Smooth muscle cell (in vitro differentiated cells): ENCODE data around the gene AGAP1. TPM values are rescaled to one million over a fixed set of nuclear protein-coding genes. Genes with fewer than 3 reads are reported as not detected.

Experiments
- DNase-seq: peaks from one replicate; lab custom pipeline; 2025; ENCODE audit not compliant: unreplicated experiment; lab: John Stamatoyannopoulos, UW
- H2AFZ ChIP-seq: fragments of 200-600 bp; sonication (generic); 2 replicates; pipeline ENCODE4 v1.6.0; 2016; ENCODE audit warnings: antibody characterized with exemption, low read depth, mild to moderate bottlenecking
- H3F3A ChIP-seq: fragments of 200-600 bp; sonication (generic); 2 replicates; pipeline ENCODE4 v1.6.0; 2017; ENCODE audit warnings: antibody characterized with exemption, low read depth
- H3K27ac ChIP-seq: fragments of 200-600 bp; sonication (generic); 2 replicates; pipeline ENCODE4 v1.5.1; 2016; ENCODE audit warnings: low read depth, mild to moderate bottlenecking
- H3K27me3 ChIP-seq: fragments of 200-600 bp; sonication (generic); 2 replicates; pipeline ENCODE4 v1.6.1; 2016; ENCODE audit warnings: low read depth, mild to moderate bottlenecking
- H3K36me3 ChIP-seq: fragments of 200-600 bp; sonication (generic); 2 replicates; pipeline ENCODE4 v1.5.1; 2016; ENCODE audit warnings: low read depth
- H3K4me1 ChIP-seq: fragments of 200-600 bp; sonication (generic); 2 replicates; pipeline ENCODE4 v1.5.1; 2016; ENCODE audit warnings: low read depth
- H3K4me2 ChIP-seq: fragments of 200-600 bp; sonication (generic); 2 replicates; pipeline ENCODE4 v1.6.0; 2016; ENCODE audit warnings: mild to moderate bottlenecking
- H3K4me3 ChIP-seq: fragments of 200-600 bp; sonication (generic); 2 replicates; pipeline ENCODE4 v1.5.1; 2016; ENCODE audit warnings: mild to moderate bottlenecking
- H3K79me2 ChIP-seq: fragments of 200-600 bp; sonication (generic); 2 replicates; pipeline ENCODE4 v1.6.0; 2016; ENCODE audit warnings: low read depth, mild to moderate bottlenecking
- H3K9ac ChIP-seq: fragments of 200-600 bp; sonication (generic); 2 replicates; pipeline ENCODE4 v1.6.0; 2016; ENCODE audit warnings: low read depth
- H3K9me3 ChIP-seq: fragments of 200-600 bp; sonication (generic); replicated peaks from 2 replicates; pipeline ENCODE4 v1.5.1; 2016; ENCODE audit warnings: low read depth
- H4K20me1 ChIP-seq: fragments of 200-600 bp; sonication (generic); 2 replicates; pipeline ENCODE4 v1.6.0; 2016; ENCODE audit warnings: low read depth
- WGBS: methylation state at CpG from one replicate; pipeline ENCODE4 v1.1.7; 2016; ENCODE audit warnings: low lambda C conversion rate; 5-methylcytosine and 5-hydroxymethylcytosine counted together
- polyA plus RNA-seq: library from polyadenylated mRNA; unstranded; fragments of >200 nt; fragmentation: Nextera tagmentation; extraction: Ambion mirVana; gene quantifications from 2 replicates; pipeline ENCODE4 v1.2.1, GENCODE V29; 2016
- total RNA-seq: library from RNA; depleted of rRNA; stranded (reverse); fragments of >200 nt; gene quantifications from 2 replicates; pipeline ENCODE4 v1.2.3, GENCODE V29; 2014
- TF ChIP-seq, protein P1 (sequence below): fragments of 200-600 bp; sonication (generic); IDR thresholded peaks from 2 replicates; pipeline ENCODE4 v1.5.1; 2017; ENCODE audit warnings: borderline replicate concordance, mild to moderate bottlenecking, antibody characterized with exemption; ENCODE audit not compliant: insufficient read depth, poor library complexity, severe bottlenecking

Gene AGAP1
- total and polyA plus RNA-seq, 2 experiments from 2014 or later, result 3.9 to 9.8 TPM

DNA sequence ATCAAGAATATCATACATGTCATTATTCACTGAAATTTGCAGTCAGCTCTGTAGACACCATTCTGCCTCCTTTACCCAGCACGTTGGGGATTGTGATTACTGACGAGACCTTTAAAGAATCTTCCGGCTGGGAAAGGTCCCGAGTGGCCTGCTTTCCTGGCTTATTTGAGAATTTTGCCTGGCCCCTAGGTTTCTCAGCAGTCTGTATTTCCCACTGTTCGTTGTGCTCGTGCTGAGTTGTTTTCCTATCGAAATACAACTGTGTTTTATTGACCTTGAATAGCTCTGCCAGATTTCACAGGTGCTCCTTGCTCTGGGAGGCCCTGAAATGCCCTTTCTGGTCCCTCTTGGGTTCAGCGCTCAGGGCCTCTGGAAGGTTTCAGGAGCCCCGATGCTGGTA lies 94.9 kb downstream of the AGAP1 start:
- Histone ChIP-seq H3F3A (no peaks in the 10 kb centered on the region), H3K27ac (no peak overlapping the region), H3K9me3 (no peaks in the 10 kb centered on the region), H3K79me2 (peaks cover 17% of the 10 kb centered on the region), H3K36me3 (no peaks in the 10 kb centered on the region), H3K4me2 (no peak overlapping the region), H4K20me1 (peaks cover 96% of the 10 kb centered on the region), H3K9ac (no peak overlapping the region), H3K4me3 (no peak overlapping the region), H3K4me1 (no peaks in the 10 kb centered on the region), H3K27me3 (no peaks in the 10 kb centered on the region), H2AFZ (no peak overlapping the region)
- no peak for DNase-seq
- WGBS, result 92% methylated on average over 9 of the region's 9 CpGs
- TF ChIP-seq, protein P1, sequence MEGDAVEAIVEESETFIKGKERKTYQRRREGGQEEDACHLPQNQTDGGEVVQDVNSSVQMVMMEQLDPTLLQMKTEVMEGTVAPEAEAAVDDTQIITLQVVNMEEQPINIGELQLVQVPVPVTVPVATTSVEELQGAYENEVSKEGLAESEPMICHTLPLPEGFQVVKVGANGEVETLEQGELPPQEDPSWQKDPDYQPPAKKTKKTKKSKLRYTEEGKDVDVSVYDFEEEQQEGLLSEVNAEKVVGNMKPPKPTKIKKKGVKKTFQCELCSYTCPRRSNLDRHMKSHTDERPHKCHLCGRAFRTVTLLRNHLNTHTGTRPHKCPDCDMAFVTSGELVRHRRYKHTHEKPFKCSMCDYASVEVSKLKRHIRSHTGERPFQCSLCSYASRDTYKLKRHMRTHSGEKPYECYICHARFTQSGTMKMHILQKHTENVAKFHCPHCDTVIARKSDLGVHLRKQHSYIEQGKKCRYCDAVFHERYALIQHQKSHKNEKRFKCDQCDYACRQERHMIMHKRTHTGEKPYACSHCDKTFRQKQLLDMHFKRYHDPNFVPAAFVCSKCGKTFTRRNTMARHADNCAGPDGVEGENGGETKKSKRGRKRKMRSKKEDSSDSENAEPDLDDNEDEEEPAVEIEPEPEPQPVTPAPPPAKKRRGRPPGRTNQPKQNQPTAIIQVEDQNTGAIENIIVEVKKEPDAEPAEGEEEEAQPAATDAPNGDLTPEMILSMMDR, result no peak

DNA sequence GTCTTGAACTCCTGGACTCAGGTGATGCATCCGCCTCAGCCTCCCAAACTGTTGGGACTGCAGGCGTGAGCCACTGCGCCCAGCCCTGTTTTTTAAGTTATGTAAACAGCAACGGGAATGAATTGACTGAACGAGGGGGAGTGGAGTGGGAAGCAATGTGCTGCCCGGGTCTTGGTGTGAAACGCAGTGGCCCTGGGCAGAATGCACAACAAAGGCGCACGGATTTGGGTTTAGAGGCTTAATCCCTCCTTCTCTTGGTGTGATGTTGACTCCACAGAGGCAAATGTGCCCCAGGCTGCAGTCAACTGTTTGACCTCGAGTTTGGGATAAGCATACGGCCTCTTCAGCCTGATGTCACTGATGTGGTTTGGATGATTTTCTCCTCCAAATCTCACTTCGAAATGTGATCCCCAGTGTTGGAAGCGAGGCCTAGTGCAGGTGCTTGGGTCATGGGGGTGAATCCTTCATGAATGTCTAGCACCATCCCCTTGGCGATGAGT lies 97.4 kb downstream of the AGAP1 start:
- Histone ChIP-seq H2AFZ (no peak overlapping the region), H3K36me3 (no peaks in the 10 kb centered on the region), H3K9me3 (no peaks in the 10 kb centered on the region), H4K20me1 (peaks cover 95% of the 10 kb centered on the region), H3K27ac (no peak overlapping the region), H3K9ac (no peak overlapping the region), H3K4me3 (no peak overlapping the region), H3F3A (no peaks in the 10 kb centered on the region), H3K4me1 (no peaks in the 10 kb centered on the region), H3K79me2 (peaks cover 15% of the 10 kb centered on the region), H3K4me2 (no peak overlapping the region), H3K27me3 (no peaks in the 10 kb centered on the region)
- WGBS, result 90% methylated on average over 14 of the region's 14 CpGs
- TF ChIP-seq, protein P1, result no peak
- DNase-seq, result no peak

DNA sequence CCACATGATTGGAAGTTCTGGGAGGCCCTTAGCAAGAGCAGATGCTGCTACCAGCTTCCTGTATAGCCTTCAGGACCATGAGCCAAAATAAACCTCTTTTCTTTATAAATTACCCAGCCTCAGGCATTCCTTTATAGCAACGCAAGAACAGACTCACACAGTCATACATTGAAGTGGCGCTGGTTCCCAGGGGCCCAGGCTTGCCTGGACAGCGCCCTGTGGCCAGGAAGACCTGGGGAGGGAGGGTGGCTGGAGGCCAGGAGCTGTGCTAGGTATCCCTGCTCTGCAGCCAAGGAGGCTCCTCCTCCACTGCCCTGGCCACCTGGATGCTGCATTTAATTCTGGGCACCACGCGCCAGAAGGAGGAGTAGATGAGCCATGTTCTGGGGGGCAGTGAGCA lies 98.1 kb downstream of the AGAP1 start:
- H4K20me1 ChIP-seq, result peaks cover 95% of the 10 kb centered on the region
- H2AFZ ChIP-seq, result no peak overlapping the region
- H3K79me2 ChIP-seq, result peaks cover 15% of the 10 kb centered on the region
- H3K9ac ChIP-seq, result no peak overlapping the region
- no peak for DNase-seq
- H3K36me3 ChIP-seq, result no peaks in the 10 kb centered on the region
- H3K27ac ChIP-seq, result no peak overlapping the region
- 92% methylated on average over 5 of the region's 5 CpGs for WGBS
- no peaks in the 10 kb centered on the region for H3K27me3 ChIP-seq
- no peaks in the 10 kb centered on the region for H3F3A ChIP-seq
- H3K9me3 ChIP-seq, result no peaks in the 10 kb centered on the region
- no peak overlapping the region for H3K4me2 ChIP-seq
- H3K4me3 ChIP-seq, result no peak overlapping the region
- no peaks in the 10 kb centered on the region for H3K4me1 ChIP-seq
- TF ChIP-seq, protein P1, result no peak

DNA sequence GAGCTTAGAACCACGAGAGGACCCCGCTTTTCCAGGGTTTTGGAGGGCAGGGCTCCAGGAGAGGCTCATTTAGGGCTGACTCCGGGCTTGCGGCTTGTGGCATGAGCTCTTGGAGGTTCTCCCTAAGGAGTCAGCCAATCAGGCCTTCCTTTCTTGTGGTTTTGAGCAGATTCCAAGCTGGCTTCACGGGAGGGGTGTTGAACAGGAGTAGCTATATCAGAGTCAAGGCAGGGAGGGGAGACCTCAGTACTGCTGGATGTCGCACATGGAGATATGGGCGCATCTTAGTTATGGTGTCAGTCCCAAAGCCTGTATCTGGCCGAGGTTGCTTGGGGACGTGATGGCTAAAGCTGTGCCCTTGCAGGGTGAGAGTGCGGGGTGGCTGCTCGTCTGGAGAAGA lies 98.6 kb downstream of the AGAP1 start:
- Histone ChIP-seq H3F3A (no peaks in the 10 kb centered on the region), H3K9ac (no peak overlapping the region), H3K79me2 (peaks cover 15% of the 10 kb centered on the region), H3K27me3 (no peaks in the 10 kb centered on the region), H3K36me3 (no peaks in the 10 kb centered on the region), H4K20me1 (peaks cover 95% of the 10 kb centered on the region), H3K4me1 (no peaks in the 10 kb centered on the region), H2AFZ (no peak overlapping the region), H3K27ac (no peak overlapping the region), H3K9me3 (no peaks in the 10 kb centered on the region), H3K4me2 (no peak overlapping the region), H3K4me3 (no peak overlapping the region)
- WGBS, result 82% methylated on average over 11 of the region's 11 CpGs
- TF ChIP-seq, protein P1, result no peak
- DNase-seq, result no peak
